Sciatic nerve (tissue), 2 donors: ENCODE measurements around the gene EML5. TPM values are rescaled to one million over a fixed set of nuclear protein-coding genes. Genes with fewer than 3 reads are reported as not detected.

Source experiments
- ATAC-seq: fragments of 200-7000 bp; cut with Tn5 transposase; one replicate; pipeline ENCODE4 v1.9.1; 2020; ENCODE audit warnings: mild to moderate bottlenecking, moderate library complexity
- DNase-seq: peaks from one replicate; pipeline ENCODE4 v3.0.0-alpha.2; 2020; ENCODE audit warnings: low spot score
- intact Hi-C: fragments of 100-400 bp; cut with DNase I; formaldehyde crosslinking; loops from one replicate; pipeline ENCODE4 v1.14.2; 2022
- total RNA-seq: library from RNA; stranded (reverse); fragmentation: NEBNext Ultra II Directional; extraction: Animal tissue kit (Norgen Biotek cat#: 25700); gene quantifications from one replicate; pipeline ENCODE4 v1.2.1, GENCODE V29; 2021
- donor health status: DM: no; HTN: no; CAD: no.
- donor health status: DM: no; HTN: no; CAD: no.

EML5 gene
- total RNA-seq, 1 donor from 2014 or later, result 2.1 TPM

- intact Hi-C loops, result no loop called here
- DNase-seq (no peak), ATAC-seq (no peak)
Observed at GRCh38 chr14:88748288-88748687, 44.5 kb downstream of the EML5 start.

DNA sequence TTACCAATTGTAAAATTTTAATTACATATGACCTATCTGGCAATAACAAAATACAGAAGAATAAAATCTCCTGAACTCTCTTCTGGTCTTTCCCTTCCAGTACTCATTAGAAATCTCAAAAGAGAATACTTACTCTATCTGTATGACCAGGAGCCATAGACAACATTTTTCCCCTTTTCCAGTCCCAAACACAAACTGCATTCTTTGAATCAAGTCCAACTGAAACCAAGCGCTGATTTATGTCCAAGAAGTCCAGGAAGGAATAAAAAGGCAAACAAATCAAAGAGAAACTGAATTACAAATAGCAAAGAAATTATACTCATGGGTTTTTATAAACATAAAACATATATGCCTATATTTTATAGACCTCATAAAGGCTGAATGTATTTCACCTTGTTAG lies 46.7 kb downstream of the EML5 start:
- no peak for ATAC-seq
- intact Hi-C loops, result no loop called here
- no peak for DNase-seq

- ATAC-seq, result no peak
- intact Hi-C loops, result no loop called here
- no peak for DNase-seq
Observed at GRCh38 chr14:88737245-88737644, 55.5 kb downstream of the EML5 start.

DNA sequence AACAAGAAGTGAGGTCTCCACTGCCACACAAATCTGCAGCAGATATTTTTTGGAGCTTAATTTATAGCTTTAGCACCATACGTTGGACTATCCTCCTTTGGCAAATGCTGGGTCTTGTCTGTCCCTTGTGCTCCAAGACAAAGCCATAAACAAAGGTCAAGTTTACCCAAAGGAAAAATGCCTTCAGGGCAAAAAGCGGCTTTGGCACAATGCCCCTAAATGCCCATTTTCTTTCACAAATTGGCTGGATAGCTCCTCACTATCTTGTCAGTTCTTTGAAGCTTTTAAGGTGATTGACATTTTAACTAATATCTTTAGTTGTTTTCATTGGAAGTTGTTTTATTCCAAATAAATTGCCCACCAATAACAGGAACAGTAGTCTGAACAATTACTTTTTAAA lies 59.6 kb downstream of the EML5 start:
- ATAC-seq (no peak), DNase-seq (no peak)
- intact Hi-C loops, result no loop called here

DNA sequence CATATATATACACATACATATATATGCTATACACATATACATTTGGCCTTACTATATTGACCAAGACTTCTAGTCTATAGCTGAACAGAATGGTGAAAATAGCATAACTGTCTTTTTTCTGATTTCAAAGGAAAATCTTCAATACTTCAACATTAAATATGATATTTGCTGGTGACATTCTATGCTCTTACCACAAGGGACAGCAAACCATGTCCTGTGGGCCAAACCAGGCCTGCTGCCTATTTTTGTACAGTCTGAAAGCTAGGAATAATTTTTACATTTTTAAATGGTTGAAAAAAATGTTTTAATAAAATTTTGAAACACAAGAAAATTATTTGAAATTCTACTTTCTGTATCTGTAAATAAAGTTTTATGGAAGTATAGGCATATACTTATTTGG lies 63.6 kb downstream of the EML5 start:
- ATAC-seq, result no peak
- DNase-seq, result no peak
- intact Hi-C loops, result no loop called here

- intact Hi-C loops, result no loop called here
- no peak for ATAC-seq
- DNase-seq, result no peak
Observed at GRCh38 chr14:88727057-88727456, 65.7 kb downstream of the EML5 start.

GRCh38 chr14:88710709-88711108 lies 82.0 kb downstream of the EML5 start:
- ATAC-seq, result no peak
- intact Hi-C loops, result no loop called here

DNA sequence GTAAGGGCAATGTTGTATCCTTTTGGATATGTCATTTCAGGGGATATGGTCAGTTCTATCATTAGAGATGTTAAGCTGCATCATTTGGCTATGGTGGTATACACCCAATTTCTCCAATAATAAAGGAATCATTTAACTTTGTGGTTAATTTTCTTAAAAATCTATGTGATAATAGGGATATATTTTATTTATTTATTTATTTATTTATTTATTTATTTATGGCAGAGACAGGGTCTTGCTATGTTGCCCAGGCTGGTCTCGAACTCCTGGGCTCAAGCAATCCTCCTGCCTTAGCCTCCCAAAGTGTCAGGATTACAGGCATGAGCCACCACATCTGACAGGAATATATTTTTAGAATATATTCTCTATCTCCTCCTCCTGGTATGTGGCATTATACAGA lies 85.7 kb downstream of the EML5 start:
- DNase-seq (no peak), ATAC-seq (no peak)
- intact Hi-C loops, result no loop called here

More at GRCh38 chr14:88710709-88711108, 82.0 kb downstream of the EML5 start:
- no peak for DNase-seq

GRCh38 chr14:88706425-88706824 lies 86.3 kb downstream of the EML5 start:
- intact Hi-C loops, result no loop called here
- no peak for ATAC-seq
- no peak for DNase-seq

DNA sequence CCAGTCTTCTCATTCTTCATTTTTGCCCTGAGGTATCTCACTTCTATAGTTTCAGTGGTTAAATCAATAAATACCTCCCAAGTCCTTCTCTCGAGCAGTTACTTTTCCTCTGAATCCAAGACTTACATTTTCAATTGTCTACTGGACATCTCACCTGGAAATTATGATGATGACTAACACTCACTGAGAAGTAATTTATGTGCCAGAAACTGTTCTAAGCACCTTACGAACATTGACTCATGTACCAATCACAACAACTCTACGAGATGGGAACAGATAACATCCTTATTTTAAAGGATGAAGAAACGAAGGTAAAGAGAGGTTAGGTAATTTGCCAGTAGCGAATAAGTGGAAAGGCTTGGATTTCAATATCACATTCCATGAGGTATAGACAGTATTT lies 94.1 kb downstream of the EML5 start:
- ATAC-seq (no peak), DNase-seq (no peak)
- intact Hi-C loops, result no loop called here

GRCh38 chr14:88695870-88696269 lies 96.9 kb downstream of the EML5 start:
- DNase-seq (no peak), ATAC-seq (no peak)
- intact Hi-C loops, result no loop called here

GRCh38 chr14:88688386-88688785 lies 104.4 kb downstream of the EML5 start:
- ATAC-seq, result no peak
- intact Hi-C loops, result no loop called here
- no peak for DNase-seq

DNA sequence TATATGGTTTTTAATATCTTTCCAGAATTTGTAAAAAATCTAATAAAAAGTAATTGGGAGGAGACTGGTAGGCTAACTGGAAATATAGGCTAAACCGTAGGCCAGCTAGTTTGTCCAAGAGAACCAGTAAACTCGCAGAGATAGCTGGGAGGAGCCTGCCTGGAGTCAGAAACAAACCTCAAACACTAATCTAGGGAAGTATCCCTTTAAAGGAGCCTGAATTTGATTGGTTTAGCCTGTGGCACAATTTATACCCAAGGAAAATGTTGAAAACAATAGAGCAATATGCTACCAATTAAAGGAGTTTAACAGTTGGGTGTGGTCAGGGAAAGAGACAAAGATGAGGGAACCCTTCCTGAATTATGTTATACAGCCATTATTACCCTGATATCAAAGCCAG lies 109.6 kb downstream of the EML5 start:
- ATAC-seq (no peak), DNase-seq (no peak)
- intact Hi-C loops, result no loop called here

DNA sequence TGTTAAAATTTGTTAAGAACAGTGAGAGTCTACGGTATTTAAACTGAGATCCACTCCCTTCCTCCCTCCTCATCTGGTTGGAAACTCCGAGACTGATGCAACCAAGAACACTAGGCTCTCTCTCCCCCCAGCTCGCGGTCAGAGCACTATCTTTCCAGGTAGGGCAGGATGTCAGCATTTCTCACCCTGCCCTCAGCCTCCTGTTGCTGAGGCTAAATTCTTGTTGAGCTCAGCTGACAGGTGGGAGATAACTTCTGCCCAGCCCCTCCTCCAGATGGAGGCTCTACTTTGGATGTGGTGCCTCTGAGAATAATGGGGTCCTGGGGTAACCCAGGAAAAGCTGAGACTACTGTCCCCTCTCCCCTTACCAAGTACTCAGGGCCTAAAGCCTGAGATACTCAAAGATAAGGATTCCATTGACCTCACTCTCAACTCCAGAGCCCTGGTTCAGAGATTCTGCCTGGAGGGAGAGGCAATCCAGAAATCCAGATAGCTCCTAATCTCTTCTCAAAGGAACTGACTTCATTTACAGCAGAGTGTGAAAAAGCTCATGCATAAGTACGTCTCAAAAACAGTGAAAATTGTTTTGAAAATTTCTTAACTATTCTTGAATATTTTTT lies 110.1 kb downstream of the EML5 start:
- intact Hi-C loops, result no loop called here
- no peak for DNase-seq
- no peak for ATAC-seq

DNA sequence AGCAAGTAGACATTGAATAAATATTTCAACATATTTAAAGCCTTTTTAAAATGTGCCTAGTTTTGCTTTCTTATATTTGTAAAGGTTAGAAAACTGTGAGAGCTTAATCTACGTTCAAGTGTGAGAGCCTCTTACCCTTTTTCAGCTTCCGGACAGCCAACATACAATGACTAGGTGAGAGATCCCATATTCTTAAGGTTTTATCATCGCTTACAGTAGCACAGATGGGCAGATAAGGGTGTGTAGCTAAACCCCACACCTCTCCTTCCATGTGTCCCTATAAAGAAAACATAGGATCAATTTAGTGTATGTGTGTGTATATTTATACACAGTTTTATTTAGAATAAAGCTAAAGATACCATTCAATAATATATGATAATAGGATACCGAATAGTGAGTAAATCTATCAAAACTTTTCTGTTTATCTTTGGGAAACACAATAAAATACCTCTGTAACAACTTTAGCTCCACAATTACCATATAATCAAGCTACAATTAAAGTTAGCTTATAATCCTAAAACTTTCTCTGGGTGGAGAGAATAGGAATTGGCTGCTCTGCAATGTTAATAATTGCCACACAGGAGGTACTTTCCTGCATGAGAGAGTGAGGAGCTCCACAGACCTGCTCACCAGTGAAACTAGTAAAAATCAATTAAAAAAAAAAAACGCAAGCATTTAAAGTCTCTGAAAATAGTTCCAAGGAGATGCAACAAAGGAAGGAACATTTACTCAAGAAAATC lies 110.8 kb downstream of the EML5 start:
- DNase-seq (no peak), ATAC-seq (no peak)
- intact Hi-C loops, result no loop called here

DNA sequence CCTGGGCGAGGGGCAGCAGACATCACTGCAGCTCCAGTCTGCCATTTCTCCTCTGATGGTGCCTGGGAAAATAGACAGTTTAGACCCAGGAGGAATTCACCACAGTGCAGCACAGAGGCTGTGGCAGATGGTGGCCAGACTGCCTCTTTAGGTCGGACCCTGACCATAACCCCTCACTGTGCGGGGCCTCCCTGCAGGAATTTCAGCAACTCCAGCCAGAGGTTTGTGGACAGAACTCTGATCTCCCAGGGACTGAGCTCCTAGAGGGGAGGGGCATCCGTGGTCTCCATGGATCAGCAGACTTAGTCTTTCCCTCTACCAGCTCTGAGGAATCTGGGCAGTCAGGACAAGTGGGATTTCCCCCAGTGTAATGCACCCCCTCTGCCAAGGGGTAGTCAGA lies 123.4 kb downstream of the EML5 start:
- intact Hi-C loops, result no loop called here
- ATAC-seq (no peak), DNase-seq (no peak)

GRCh38 chr14:88668448-88669116 lies 124.2 kb downstream of the EML5 start:
- intact Hi-C loops, result no loop called here
- DNase-seq, result no peak
- ATAC-seq, result peak; percentile 60

GRCh38 chr14:88667555-88668273 lies 125.0 kb downstream of the EML5 start:
- DNase-seq (no peak), ATAC-seq (peak; percentile 87)
- intact Hi-C loops, result no loop called here

DNA sequence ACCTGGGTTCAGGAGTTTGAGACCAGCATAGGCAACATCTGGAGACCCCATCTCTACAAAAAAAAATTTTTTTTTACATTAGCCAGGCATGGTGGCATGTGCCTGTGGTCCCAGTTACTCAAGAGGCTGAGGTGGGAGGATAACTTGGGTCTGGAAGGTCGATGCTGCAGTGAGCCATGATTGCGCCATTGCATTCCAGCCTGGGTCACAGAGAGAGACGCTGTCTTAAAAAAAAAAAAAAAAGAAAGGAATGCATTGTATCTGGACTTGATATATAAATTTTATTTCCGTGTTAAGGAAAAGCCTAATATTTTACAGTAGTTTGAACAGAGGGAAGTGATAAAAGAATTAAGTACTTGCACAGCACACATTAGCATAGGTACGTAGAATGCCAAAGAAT lies 132.7 kb downstream of the EML5 start:
- ATAC-seq (no peak), DNase-seq (no peak)
- intact Hi-C loops, result no loop called here

DNA sequence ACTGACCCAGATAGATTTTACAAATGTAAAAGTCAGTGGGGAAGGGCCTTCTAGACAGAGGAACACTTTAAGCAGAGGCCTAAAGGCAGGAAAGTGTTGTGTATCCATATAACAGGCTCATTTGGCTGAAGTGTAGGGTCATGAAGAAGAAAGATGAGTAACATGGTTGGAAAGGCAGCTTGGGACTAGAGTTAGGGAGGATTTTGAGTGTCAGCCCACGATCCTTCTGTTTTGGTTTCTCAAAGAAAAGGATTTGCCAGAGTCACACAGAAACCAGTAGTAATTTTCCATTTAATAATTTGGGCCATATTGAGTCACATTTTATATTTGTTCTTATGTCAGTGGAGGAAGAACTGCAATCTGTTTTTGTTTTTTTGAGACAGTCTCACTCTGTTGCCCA lies 153.5 kb downstream of the EML5 start:
- ATAC-seq (no peak), DNase-seq (no peak)
- intact Hi-C loops, result no loop called here
